IMR-90 (cell line): ENCODE results near the gene ZBP1. TPM values are rescaled to one million over a fixed set of nuclear protein-coding genes. Genes with fewer than 3 reads are reported as not detected.

Experiments used
- ATAC-seq: fragments of 200-7000 bp; cut with Tn5 transposase; 2 replicates; pipeline ENCODE4 v1.9.1; 2020; ENCODE audit warnings: low read depth, mild to moderate bottlenecking, moderate library complexity
- BruUV-seq: library from RNA; stranded (reverse); fragments of 400-500 nt; replicated peaks from 2 replicates; lab custom pipeline; 2021; lab: Mats Ljungman, UMichigan
- CTCF ChIA-PET: fragments of 300-600 bp; formaldehyde crosslinking; extraction: SDS; loops from one replicate; lab custom pipeline; 2021; ENCODE audit warnings: antibody characterized with exemption; lab: Yijun Ruan, JAX
- POLR2A ChIA-PET: fragments of 300-600 bp; sonication (Branson Sonifier 250); formaldehyde crosslinking; loops from one replicate; lab custom pipeline; 2022; ENCODE audit warnings: antibody characterized with exemption; ENCODE audit not compliant: unreplicated experiment; lab: Charles Lee
- DNase-seq: peaks from one replicate; pipeline ENCODE4 v3.0.0; 2013
- H2AFZ ChIP-seq: replicated peaks from 2 replicates; pipeline ENCODE3; 2013; ENCODE audit warnings: low read length, mild to moderate bottlenecking; ENCODE audit not compliant: poor library complexity
- H2AK5ac ChIP-seq: 2 replicates; pipeline ENCODE4 v1.6.1; 2013; ENCODE audit warnings: low read depth, low read length, inconsistent platforms
- H2AK9ac ChIP-seq: replicated peaks from 2 replicates; pipeline ENCODE3; 2013; ENCODE audit warnings: mild to moderate bottlenecking, low read depth, low read length, moderate library complexity; ENCODE audit not compliant: poor library complexity
- H2BK120ac ChIP-seq: 2 replicates; pipeline ENCODE4 v1.6.1; 2013; ENCODE audit warnings: low read depth, low read length, inconsistent platforms
- H2BK15ac ChIP-seq: 3 replicates; pipeline ENCODE4 v1.6.1; 2013; ENCODE audit warnings: low read depth, low read length, inconsistent platforms
- H2BK20ac ChIP-seq: 2 replicates; pipeline ENCODE4 v1.6.1; 2013; ENCODE audit warnings: low read depth, mild to moderate bottlenecking, inconsistent platforms, low read length, moderate library complexity
- H2BK5ac ChIP-seq: 2 replicates; pipeline ENCODE4 v1.6.1; 2013; ENCODE audit warnings: mild to moderate bottlenecking, low read depth, low read length, inconsistent platforms; ENCODE audit not compliant: poor library complexity, severe bottlenecking
- H3K14ac ChIP-seq: replicated peaks from 2 replicates; pipeline ENCODE4 v1.6.1; 2013; ENCODE audit warnings: low read depth, low read length, inconsistent platforms
- H3K18ac ChIP-seq: 2 replicates; pipeline ENCODE4 v1.6.1; 2013; ENCODE audit warnings: low read depth, low read length, control low read depth
- H3K23ac ChIP-seq: 2 replicates; pipeline ENCODE4 v1.6.1; 2013; ENCODE audit warnings: low read depth, low read length, inconsistent platforms
- H3K27ac ChIP-seq: 2 replicates; pipeline ENCODE4 v1.5.1; 2013; ENCODE audit warnings: mild to moderate bottlenecking, control low read depth, low read length; ENCODE audit not compliant: insufficient read depth
- H3K27me3 ChIP-seq: 2 replicates; pipeline ENCODE4 v1.6.1; 2013; ENCODE audit warnings: low read length; ENCODE audit not compliant: control insufficient read depth, insufficient read depth
- H3K36me3 ChIP-seq: 2 replicates; pipeline ENCODE4 v1.6.1; 2013; ENCODE audit warnings: low read length, mixed read lengths; ENCODE audit not compliant: control insufficient read depth, insufficient read depth
- H3K4ac ChIP-seq: 2 replicates; pipeline ENCODE4 v1.6.1; 2013; ENCODE audit warnings: low read depth, low read length, inconsistent platforms
- H3K4me1 ChIP-seq: 2 replicates; pipeline ENCODE4 v1.6.1; 2013; ENCODE audit warnings: low read length, mixed read lengths; ENCODE audit not compliant: control insufficient read depth, insufficient read depth
- H3K4me2 ChIP-seq: 2 replicates; pipeline ENCODE4 v1.6.1; 2013; ENCODE audit warnings: low read depth, mild to moderate bottlenecking, control low read depth, low read length, moderate library complexity
- H3K4me3 ChIP-seq: 2 replicates; pipeline ENCODE4 v1.5.1; 2013; ENCODE audit warnings: low read depth, mild to moderate bottlenecking, control low read depth, low read length, moderate library complexity; ENCODE audit not compliant: insufficient read depth
- H3K56ac ChIP-seq: 2 replicates; pipeline ENCODE4 v1.6.1; 2013; ENCODE audit warnings: low read length, inconsistent platforms; ENCODE audit not compliant: insufficient read depth; ENCODE audit errors: extremely low read depth
- H3K79me1 ChIP-seq, 2 experiments: 2 replicates each; pipeline ENCODE4 v1.6.1; 2013; ENCODE audit warnings: low read length in 2 of 2, inconsistent platforms in 1 of 2, low read depth in 1 of 2
- H3K9ac ChIP-seq: 2 replicates; pipeline ENCODE4 v1.6.1; 2013; ENCODE audit warnings: low read depth, low read length, control low read depth
- H3K9me1 ChIP-seq: 2 replicates; pipeline ENCODE4 v1.6.1; 2013; ENCODE audit warnings: low read length, inconsistent platforms; ENCODE audit not compliant: insufficient read depth
- H3K9me3 ChIP-seq: 2 replicates; pipeline ENCODE4 v1.6.1; 2013; ENCODE audit warnings: low read length; ENCODE audit not compliant: control insufficient read depth, insufficient read depth
- H4K20me1 ChIP-seq: 2 replicates; pipeline ENCODE4 v1.6.1; 2013; ENCODE audit warnings: low read length, inconsistent platforms; ENCODE audit not compliant: insufficient read depth
- H4K5ac ChIP-seq: 2 replicates; pipeline ENCODE4 v1.6.1; 2013; ENCODE audit warnings: mild to moderate bottlenecking, low read depth, low read length, control low read depth
- H4K8ac ChIP-seq, 2 experiments: 2 replicates each; pipeline ENCODE4 v1.6.1; 2013; ENCODE audit warnings: low read depth in 2 of 2, low read length in 2 of 2, control low read depth in 1 of 2, inconsistent platforms in 1 of 2
- H4K91ac ChIP-seq: 2 replicates; pipeline ENCODE4 v1.6.1; 2013; ENCODE audit warnings: low read depth, low read length, inconsistent platforms; ENCODE audit not compliant: insufficient read depth
- BHLHE40 ChIP-seq: fragments of 150-350 bp; IDR thresholded peaks from 2 replicates; pipeline ENCODE4 v1.6.1; 2016; ENCODE audit warnings: mild to moderate bottlenecking, low read depth, low read length
- CEBPB ChIP-seq: IDR thresholded peaks from 2 replicates; pipeline ENCODE4 v1.6.1; 2012; ENCODE audit warnings: low read depth, low read length, improper control_type of control experiment
- FOS ChIP-seq: fragments of 150-350 bp; IDR thresholded peaks from 2 replicates; pipeline ENCODE4 v1.6.1; 2016; ENCODE audit warnings: low read depth, low read length
- MAFK ChIP-seq: IDR thresholded peaks from 2 replicates; pipeline ENCODE4 v1.6.1; 2012; ENCODE audit warnings: low read depth, low read length, improper control_type of control experiment
- MAZ ChIP-seq: IDR thresholded peaks from 2 replicates; pipeline ENCODE4 v1.6.1; 2012; ENCODE audit warnings: low read depth, mild to moderate bottlenecking, low read length, improper control_type of control experiment, moderate library complexity, borderline replicate concordance
- MXI1 ChIP-seq: IDR thresholded peaks from 2 replicates; pipeline ENCODE4 v1.6.1; 2012; ENCODE audit warnings: low read depth, mild to moderate bottlenecking, low read length, moderate library complexity, borderline replicate concordance
- NFE2L2 ChIP-seq: fragments of 150-350 bp; IDR thresholded peaks from 2 replicates; pipeline ENCODE4 v1.6.1; 2016; ENCODE audit warnings: low read depth, mild to moderate bottlenecking, low read length
- POLR2A ChIP-seq: IDR thresholded peaks from 2 replicates; pipeline ENCODE4 v1.6.1; 2012; ENCODE audit warnings: mild to moderate bottlenecking, low read depth, low read length
- RAD21 ChIP-seq: IDR thresholded peaks from 2 replicates; pipeline ENCODE4 v1.6.1; 2012; ENCODE audit warnings: low read length, improper control_type of control experiment
- RCOR1 ChIP-seq: IDR thresholded peaks from 2 replicates; pipeline ENCODE4 v1.6.1; 2012; ENCODE audit warnings: mild to moderate bottlenecking, low read length, improper control_type of control experiment; ENCODE audit not compliant: insufficient replicate concordance
- SMC3 ChIP-seq: fragments of 150-350 bp; IDR thresholded peaks from 2 replicates; pipeline ENCODE4 v1.6.1; 2016; ENCODE audit warnings: low read depth, mild to moderate bottlenecking, antibody characterized with exemption, low read length, moderate library complexity
- WGBS, 2 experiments: methylation state at CpG; one replicate each; pipeline versions ENCODE4 v1.1.5 to v1.1.7; 2013; ENCODE audit warnings: missing lambda C conversion rate in 2 of 2; ENCODE audit not compliant: insufficient read length in 1 of 2; ENCODE audit errors: extremely low coverage in 2 of 2; 5-methylcytosine and 5-hydroxymethylcytosine counted together
- dilution Hi-C: fragments of 300-500 bp; cut with HindIII; formaldehyde crosslinking; loops from one replicate; pipeline ENCODE4 v1.14.3; 2018; ENCODE audit warnings: low sequenced_read_pairs; ENCODE audit not compliant: unreplicated experiment
- in situ Hi-C: fragments of 300-500 bp; cut with MboI; formaldehyde crosslinking; loops from 3 replicates; pipeline ENCODE4 v1.14.3; 2019; ENCODE audit warnings: low sequenced_read_pairs, inconsistent platforms, mixed read lengths
- intact Hi-C: fragments of 100-400 bp; cut with micrococcal nuclease; formaldehyde crosslinking; loops from 2 replicates; pipeline ENCODE4 v1.10.0; 2022
- polyA plus RNA-seq, 3 experiments: library from polyadenylated mRNA; depleted of rRNA; stranded (reverse); fragments of >200 nt; gene quantifications; 2 replicates each; pipeline ENCODE4 v1.2.3, GENCODE V29; 2012; ENCODE audit warnings: low replicate concordance in 1 of 3
- total RNA-seq: library from RNA; depleted of rRNA; stranded (reverse); fragments of >200 nt; gene quantifications from 2 replicates; pipeline ENCODE4 v1.2.3, GENCODE V29; 2012
- TF ChIP-seq, protein P1 (sequence below): conservative IDR thresholded peaks from 2 replicates; pipeline ENCODE4 v1.5.1; 2012; ENCODE audit warnings: mild to moderate bottlenecking, low read depth, low read length, improper control_type of control experiment

ZBP1 gene
- total and polyA plus RNA-seq, 2 of the 4 experiments (the other 2 are of a cell fraction), result not detected

DNA sequence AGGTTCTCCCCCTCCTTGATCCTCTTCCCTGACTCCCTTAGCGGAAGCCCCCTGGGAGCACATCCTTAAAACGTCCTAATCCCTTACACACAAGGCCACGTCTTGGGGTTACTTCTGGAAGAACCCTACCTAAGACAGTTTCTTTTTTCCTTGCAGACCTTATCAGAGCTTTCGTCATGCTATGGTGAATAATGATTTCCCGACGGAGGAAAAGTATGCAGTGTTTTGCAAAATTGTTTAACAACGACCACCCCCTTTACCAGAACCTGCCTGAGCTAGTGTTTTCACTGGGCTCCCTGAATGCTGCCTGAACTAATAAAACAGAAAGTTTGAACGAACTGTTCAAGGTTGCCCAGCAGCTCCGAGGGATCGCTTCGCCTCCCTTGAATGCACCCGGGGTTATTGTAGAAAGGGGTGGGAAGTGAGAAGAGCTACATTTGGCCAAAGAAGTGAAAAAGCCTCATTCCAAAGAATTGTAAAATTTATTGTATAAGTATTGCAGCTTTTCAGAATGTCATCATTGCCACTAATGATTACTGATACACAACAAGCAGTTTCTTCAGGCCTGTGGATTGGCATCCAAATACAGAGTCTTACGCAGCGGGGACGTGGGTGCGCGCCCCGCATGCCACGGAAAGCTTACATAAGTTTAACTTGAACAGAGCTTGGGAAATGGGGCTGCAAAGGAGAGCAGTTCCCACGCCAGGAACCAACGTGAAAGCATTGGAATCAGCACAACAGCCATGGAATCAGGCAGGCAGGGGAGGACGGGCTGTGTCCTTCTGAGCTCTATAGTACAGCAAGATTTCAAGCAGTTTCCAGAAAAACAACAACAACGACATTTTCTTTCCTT lies 27.9 kb upstream of the ZBP1 start:
- Histone ChIP-seq H3K23ac (no peak overlapping the region), H3K4me1 (no peaks in the 10 kb centered on the region), H3K14ac (no peak overlapping the region), H2AK5ac (no peak overlapping the region), H4K20me1 (no peaks in the 10 kb centered on the region), H3K18ac (no peak overlapping the region), H3K4ac (no peak overlapping the region), H3K9me1 (no peaks in the 10 kb centered on the region), H4K8ac (no peak overlapping the region), H2BK20ac (no peak overlapping the region), H4K91ac (no peak overlapping the region), H2AK9ac (no peak overlapping the region), H3K79me1 (no peaks in the 10 kb centered on the region), H3K27ac (no peak overlapping the region), H3K56ac (no peak overlapping the region), H3K27me3 (peaks cover 2% of the 10 kb centered on the region; the same call in 1 of the 2 replicates), H3K36me3 (peaks cover 15% of the 10 kb centered on the region; the same call in 1 of the 2 replicates), H4K5ac (no peak overlapping the region), H3K4me3 (no peak overlapping the region), H3K9me3 (peaks cover 3% of the 10 kb centered on the region; the same call in 1 of the 2 replicates), H2BK5ac (no peak overlapping the region), H2BK120ac (no peak overlapping the region), H3K9ac (no peak overlapping the region), H2AFZ (no peak overlapping the region), H2BK15ac (no peak overlapping the region), H3K4me2 (no peak overlapping the region)
- 100% methylated on average over 7 of the region's 23 CpGs; no CpG with 5 or more reads in 1 of the 2 experiments for WGBS, 2 experiments
- ATAC-seq (no peak), DNase-seq (no peak)
- TF ChIP-seq NFE2L2, result no peak
- TF ChIP-seq RCOR1, result no peak
- TF ChIP-seq MXI1, result no peak
- TF ChIP-seq BHLHE40, result no peak
- TF ChIP-seq MAFK, result no peak
- TF ChIP-seq SMC3, result no peak
- no peak for TF ChIP-seq POLR2A
- TF ChIP-seq RAD21, result no peak
- TF ChIP-seq, protein P1, sequence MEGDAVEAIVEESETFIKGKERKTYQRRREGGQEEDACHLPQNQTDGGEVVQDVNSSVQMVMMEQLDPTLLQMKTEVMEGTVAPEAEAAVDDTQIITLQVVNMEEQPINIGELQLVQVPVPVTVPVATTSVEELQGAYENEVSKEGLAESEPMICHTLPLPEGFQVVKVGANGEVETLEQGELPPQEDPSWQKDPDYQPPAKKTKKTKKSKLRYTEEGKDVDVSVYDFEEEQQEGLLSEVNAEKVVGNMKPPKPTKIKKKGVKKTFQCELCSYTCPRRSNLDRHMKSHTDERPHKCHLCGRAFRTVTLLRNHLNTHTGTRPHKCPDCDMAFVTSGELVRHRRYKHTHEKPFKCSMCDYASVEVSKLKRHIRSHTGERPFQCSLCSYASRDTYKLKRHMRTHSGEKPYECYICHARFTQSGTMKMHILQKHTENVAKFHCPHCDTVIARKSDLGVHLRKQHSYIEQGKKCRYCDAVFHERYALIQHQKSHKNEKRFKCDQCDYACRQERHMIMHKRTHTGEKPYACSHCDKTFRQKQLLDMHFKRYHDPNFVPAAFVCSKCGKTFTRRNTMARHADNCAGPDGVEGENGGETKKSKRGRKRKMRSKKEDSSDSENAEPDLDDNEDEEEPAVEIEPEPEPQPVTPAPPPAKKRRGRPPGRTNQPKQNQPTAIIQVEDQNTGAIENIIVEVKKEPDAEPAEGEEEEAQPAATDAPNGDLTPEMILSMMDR, result no peak
- TF ChIP-seq MAZ, result no peak
- no peak for TF ChIP-seq CEBPB
- no peak for TF ChIP-seq FOS
- intact Hi-C loops (no loop called here), in situ Hi-C loops (no loop called here), dilution Hi-C loops (no loop called here)
- BruUV-seq, result no TSS peak
- POLR2A ChIA-PET, result interaction anchor here (0.6 kb wide), 1 partner anchor 139 kb away, joined by 5 read pairs; no protein-coding TSS in a partner anchor
- CTCF ChIA-PET, result no interaction called here
